ENCODE results near the gene HSD3B7.
A peak's percentile ranks its signal among the peaks of the same experiment; 100 is the strongest.

The HSD3B7 gene

DNA sequence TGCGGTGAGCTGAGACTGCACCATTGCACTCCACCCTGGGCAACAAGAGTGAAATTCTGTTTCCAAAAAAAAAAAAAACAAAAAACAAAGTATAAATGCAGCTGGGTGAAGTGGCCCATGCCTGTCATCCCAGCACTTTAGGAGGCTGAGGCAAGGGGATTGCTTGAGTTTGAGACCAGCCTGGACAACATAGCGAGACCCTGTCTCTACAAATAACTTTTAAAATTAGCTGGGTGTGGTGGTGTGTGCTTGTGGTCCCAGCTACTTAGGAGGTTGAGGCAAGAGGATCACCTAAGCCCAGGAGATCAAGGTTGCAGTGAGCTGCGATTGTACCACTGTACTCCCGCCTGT, 38.2 kb downstream of the HSD3B7 start:
- DNase-seq (ENCODE audit: low spot score), result no peak

DNA sequence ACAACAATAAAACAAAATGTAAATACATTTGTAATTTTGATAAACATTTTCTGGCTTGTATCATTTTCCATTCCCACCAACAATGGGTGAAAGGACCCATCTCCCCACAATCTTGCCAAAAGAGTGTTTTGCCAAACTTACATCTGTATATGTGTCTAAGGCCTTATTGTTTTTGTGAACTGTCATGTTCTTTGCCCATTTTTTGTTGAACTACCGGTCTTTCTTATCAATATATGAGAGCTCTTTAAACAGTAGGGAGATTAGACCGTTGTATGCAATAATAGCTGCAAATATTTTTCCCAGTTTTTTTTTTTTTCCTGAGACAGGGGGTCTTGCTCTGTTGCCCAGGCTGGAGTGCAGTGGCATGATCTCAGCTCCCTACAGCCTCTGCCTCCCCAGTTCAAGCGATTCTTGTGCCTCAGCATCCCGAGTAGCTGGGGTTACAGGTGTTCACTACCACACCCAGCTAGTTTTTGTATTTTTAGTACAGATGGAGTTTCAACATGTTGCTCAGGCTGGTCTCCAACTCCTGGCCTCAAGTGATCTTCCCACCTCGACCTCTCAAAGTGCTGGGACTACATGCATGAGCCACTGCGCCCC, 38.7 kb downstream of the HSD3B7 start:
- no peak for DNase-seq (ENCODE audit: low spot score)

DNA sequence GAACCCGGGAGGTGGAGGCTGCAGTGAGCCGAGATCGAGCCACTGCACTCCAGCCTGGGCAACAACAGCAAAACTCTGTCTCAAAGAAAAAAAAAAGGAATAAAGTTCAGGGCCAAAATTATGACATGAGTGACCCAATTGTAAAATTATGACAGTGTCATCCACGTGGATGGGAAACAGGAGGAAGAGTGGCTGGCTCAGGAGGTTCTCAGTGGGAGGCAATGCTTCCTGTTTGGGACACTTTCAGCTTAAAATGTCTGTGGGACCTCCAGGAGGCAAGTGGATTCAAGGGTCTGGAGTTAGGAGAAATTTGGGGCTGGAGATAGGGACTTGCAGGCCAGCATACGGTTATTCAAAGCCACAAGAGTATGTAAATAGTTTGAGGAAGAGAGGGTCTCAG, 40.3 kb downstream of the HSD3B7 start:
- no peak for DNase-seq (ENCODE audit: low spot score)

- no peak for DNase-seq (ENCODE audit: low spot score)
These were observed 44.3 kb downstream of the HSD3B7 start for GRCh38 chr16:31029272-31029671.

DNA sequence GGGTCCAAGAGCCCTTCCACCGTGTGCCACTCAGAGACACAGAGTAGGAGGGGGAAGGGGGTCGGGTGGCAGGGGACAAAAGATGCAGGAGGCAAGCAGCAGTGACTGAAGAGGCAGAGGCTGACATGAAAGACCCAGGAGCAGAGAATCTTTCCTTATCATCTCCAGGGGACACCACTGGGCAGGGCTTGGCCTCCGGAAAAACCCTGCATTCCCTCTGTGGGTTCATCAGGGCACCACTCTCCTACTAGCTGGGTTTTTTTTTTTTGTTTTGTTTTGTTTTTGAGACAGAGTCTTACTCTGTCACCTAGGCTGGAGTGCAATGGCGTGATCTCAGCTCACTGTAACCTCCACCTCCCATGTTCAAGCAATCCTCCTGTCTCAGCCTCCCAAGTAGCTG, 46.3 kb downstream of the HSD3B7 start:
- no peak for DNase-seq (ENCODE audit: low spot score)

DNA sequence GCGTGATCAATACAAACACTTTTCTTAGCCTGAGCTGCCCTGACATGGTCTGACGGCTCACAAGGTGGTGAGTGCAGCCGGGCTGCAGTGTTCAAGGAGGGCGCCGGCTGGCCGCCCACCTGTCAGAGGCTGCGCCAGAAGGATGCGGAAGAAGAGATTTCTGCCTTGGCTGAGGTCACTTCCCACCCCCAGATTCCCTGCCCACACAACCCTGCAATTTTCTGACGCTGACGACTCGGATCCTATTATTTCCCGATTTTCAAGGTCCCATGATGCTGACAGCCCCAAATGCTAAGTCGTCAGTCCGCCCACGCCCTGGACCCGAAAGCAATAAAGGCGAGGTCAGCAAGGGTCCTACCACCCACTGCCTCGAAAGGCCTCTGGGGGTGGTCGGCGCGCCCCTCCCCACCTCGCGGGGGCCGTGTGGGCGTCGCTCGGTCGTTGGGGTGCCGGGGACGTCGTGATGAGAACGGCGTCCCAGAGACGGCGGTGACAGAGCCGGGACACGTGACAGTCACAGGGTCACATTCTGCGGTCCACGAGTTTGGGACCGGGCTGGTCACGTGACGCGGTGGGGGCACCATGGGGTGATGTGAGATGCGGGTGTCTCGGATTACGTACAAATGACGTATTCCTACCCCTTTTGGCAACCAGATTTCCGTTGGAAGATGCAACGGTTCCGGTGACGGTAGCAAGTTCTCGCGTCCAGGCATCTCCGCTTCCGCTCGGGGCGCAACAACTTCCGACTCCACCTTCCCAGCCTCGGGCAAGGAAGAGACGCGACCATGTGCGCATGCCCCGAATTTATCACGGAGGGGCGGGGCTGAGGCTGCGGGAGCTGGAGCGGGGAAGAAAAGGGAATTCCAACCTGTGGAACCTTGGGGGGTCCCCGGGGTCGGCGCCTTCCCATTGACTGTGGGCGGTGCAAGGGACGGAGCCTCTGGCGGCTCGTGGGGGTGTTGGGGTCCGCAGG, 48.0 kb downstream of the HSD3B7 start, which contains the start of gene STX4:
TSS of gene STX4 (plus strand) at position 823 of the 973 bp plus-strand sequence. CDS start 248 bp downstream, outside the sequence.
- peak; percentile 98 for DNase-seq (ENCODE audit: low spot score)

DNA sequence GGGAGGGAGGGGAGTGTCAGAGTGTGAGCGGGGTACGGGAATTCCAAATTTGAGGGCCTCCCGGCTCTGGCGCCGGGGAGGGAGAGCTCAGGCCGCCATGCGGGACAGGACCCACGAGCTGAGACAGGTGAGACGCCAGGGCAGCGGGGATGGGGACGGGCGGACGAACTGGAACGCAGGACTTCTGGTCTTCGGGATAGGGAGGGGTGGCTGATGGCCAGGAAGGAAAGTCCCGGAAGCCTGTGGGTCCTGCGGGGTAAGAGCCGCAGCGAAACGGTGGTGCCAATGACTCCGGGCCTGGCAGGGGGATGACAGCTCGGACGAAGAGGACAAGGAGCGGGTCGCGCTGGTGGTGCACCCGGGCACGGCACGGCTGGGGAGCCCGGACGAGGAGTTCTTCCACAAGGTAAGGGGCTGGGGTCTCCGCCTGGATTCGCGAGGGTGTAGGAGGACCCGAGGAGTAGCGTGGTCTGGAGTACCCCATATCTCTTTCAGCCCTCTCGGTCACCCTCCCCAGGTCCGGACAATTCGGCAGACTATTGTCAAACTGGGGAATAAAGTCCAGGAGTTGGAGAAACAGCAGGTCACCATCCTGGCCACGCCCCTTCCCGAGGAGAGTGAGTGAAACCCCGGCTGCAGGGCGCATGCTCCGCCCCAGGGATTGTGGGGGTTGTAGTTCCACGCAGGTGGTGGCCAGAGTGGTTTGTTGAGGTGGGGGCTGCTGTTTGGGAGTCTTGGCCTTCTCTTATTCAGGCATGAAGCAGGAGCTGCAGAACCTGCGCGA, 48.9 kb downstream of the HSD3B7 start:
- peak; percentile 83 for DNase-seq (ENCODE audit: low spot score)

GRCh38 chr16:31036691-31037090, 51.7 kb downstream of the HSD3B7 start:
- DNase-seq (ENCODE audit: low spot score), result no peak

Data from CD4-positive, alpha-beta T cell treated with Interleukin-2 at 100 ng/mL for 4 hours (primary cell).